ENCODE data around the gene CELF6. TPM values are rescaled to one million over a fixed set of nuclear protein-coding genes. Genes with fewer than 3 reads are reported as not detected.

The CELF6 gene
- polyA plus RNA-seq, 2 donors, result 1.0 to 1.4 TPM

GRCh38 chr15:72345280-72345679 is 25.3 kb upstream of the CELF6 start:
- no peak overlapping the region for H3K4me3 ChIP-seq (ENCODE audit: low read depth in 1 of 2, low read length in 2 of 2)
- H3K27me3 ChIP-seq (ENCODE audit: control insufficient read depth in 1 of 2, insufficient read depth in 2 of 2, low read length in 2 of 2), result no peaks in the 10 kb centered on the region
- H3K4me1 ChIP-seq (ENCODE audit: control insufficient read depth in 2 of 2, insufficient read depth in 2 of 2, low read length in 1 of 2), result no peaks in the 10 kb centered on the region
- H3K9me3 ChIP-seq (ENCODE audit: control insufficient read depth in 2 of 2, insufficient read depth in 1 of 2, low read depth in 1 of 2, low read length in 1 of 2), result no peaks in the 10 kb centered on the region
- H3K27ac ChIP-seq (ENCODE audit: low read depth in 2 of 2, low read length in 1 of 2), result no peak overlapping the region
- WGBS, 2 donors, result 82 to 86% methylated on average over 7 of the region's 7 CpGs
- H3K36me3 ChIP-seq (ENCODE audit: control insufficient read depth in 2 of 2, insufficient read depth in 2 of 2, low read length in 1 of 2), result peaks cover 7 to 29% of the 10 kb centered on the region in 2 donors

- Histone ChIP-seq H3K4me1 (ENCODE audit: control insufficient read depth in 2 of 2, insufficient read depth in 2 of 2, low read length in 1 of 2) (no peaks in the 10 kb centered on the region), H3K9me3 (ENCODE audit: control insufficient read depth in 2 of 2, insufficient read depth in 1 of 2, low read depth in 1 of 2, low read length in 1 of 2) (no peaks in the 10 kb centered on the region), H3K4me3 (ENCODE audit: low read depth in 1 of 2, low read length in 2 of 2) (no peak overlapping the region), H3K36me3 (ENCODE audit: control insufficient read depth in 2 of 2, insufficient read depth in 2 of 2, low read length in 1 of 2) (peaks cover 7 to 29% of the 10 kb centered on the region in 2 donors), H3K27ac (ENCODE audit: low read depth in 2 of 2, low read length in 1 of 2) (no peak overlapping the region), H3K27me3 (ENCODE audit: control insufficient read depth in 1 of 2, insufficient read depth in 2 of 2, low read length in 2 of 2) (no peaks in the 10 kb centered on the region)
- 81 to 89% methylated on average over 1 of the region's 1 CpG for WGBS, 2 donors
These were observed 24.6 kb upstream of the CELF6 start for GRCh38 chr15:72344602-72345001.

- Histone ChIP-seq H3K9me3 (ENCODE audit: control insufficient read depth in 2 of 2, insufficient read depth in 1 of 2, low read depth in 1 of 2, low read length in 1 of 2) (no peaks in the 10 kb centered on the region), H3K36me3 (ENCODE audit: control insufficient read depth in 2 of 2, insufficient read depth in 2 of 2, low read length in 1 of 2) (peaks cover 7 to 21% of the 10 kb centered on the region in 2 donors), H3K4me3 (ENCODE audit: low read depth in 1 of 2, low read length in 2 of 2) (no peak overlapping the region), H3K27me3 (ENCODE audit: control insufficient read depth in 1 of 2, insufficient read depth in 2 of 2, low read length in 2 of 2) (no peaks in the 10 kb centered on the region), H3K4me1 (ENCODE audit: control insufficient read depth in 2 of 2, insufficient read depth in 2 of 2, low read length in 1 of 2) (no peaks in the 10 kb centered on the region), H3K27ac (ENCODE audit: low read depth in 2 of 2, low read length in 1 of 2) (no peak overlapping the region)
- WGBS, 2 donors, result 69 to 72% methylated on average over 11 of the region's 11 CpGs
These were observed 22.4 kb upstream of the CELF6 start for GRCh38 chr15:72342385-72342784.

GRCh38 chr15:72341361-72341760 is 21.4 kb upstream of the CELF6 start:
- WGBS, 2 donors, result 82 to 83% methylated on average over 6 of the region's 6 CpGs
- peaks cover 7 to 13% of the 10 kb centered on the region in 2 donors for H3K36me3 ChIP-seq (ENCODE audit: control insufficient read depth in 2 of 2, insufficient read depth in 2 of 2, low read length in 1 of 2)
- H3K27me3 ChIP-seq (ENCODE audit: control insufficient read depth in 1 of 2, insufficient read depth in 2 of 2, low read length in 2 of 2), result no peaks in the 10 kb centered on the region
- no peaks in the 10 kb centered on the region for H3K9me3 ChIP-seq (ENCODE audit: control insufficient read depth in 2 of 2, insufficient read depth in 1 of 2, low read depth in 1 of 2, low read length in 1 of 2)
- no peaks in the 10 kb centered on the region for H3K4me1 ChIP-seq (ENCODE audit: control insufficient read depth in 2 of 2, insufficient read depth in 2 of 2, low read length in 1 of 2)
- H3K27ac ChIP-seq (ENCODE audit: low read depth in 2 of 2, low read length in 1 of 2), result no peak overlapping the region
- H3K4me3 ChIP-seq (ENCODE audit: low read depth in 1 of 2, low read length in 2 of 2), result no peak overlapping the region

GRCh38 chr15:72340366-72340765 is 20.4 kb upstream of the CELF6 start:
- no peak overlapping the region for H3K27ac ChIP-seq (ENCODE audit: low read depth in 2 of 2, low read length in 1 of 2)
- WGBS, 2 donors, result 95 to 100% methylated on average over 1 of the region's 1 CpG
- peaks cover 2 to 7% of the 10 kb centered on the region in 2 donors for H3K36me3 ChIP-seq (ENCODE audit: control insufficient read depth in 2 of 2, insufficient read depth in 2 of 2, low read length in 1 of 2)
- no peaks in the 10 kb centered on the region for H3K9me3 ChIP-seq (ENCODE audit: control insufficient read depth in 2 of 2, insufficient read depth in 1 of 2, low read depth in 1 of 2, low read length in 1 of 2)
- H3K4me1 ChIP-seq (ENCODE audit: control insufficient read depth in 2 of 2, insufficient read depth in 2 of 2, low read length in 1 of 2), result no peaks in the 10 kb centered on the region
- no peak overlapping the region for H3K4me3 ChIP-seq (ENCODE audit: low read depth in 1 of 2, low read length in 2 of 2)
- H3K27me3 ChIP-seq (ENCODE audit: control insufficient read depth in 1 of 2, insufficient read depth in 2 of 2, low read length in 2 of 2), result no peaks in the 10 kb centered on the region

- no peaks in the 10 kb centered on the region for H3K27me3 ChIP-seq (ENCODE audit: control insufficient read depth in 1 of 2, insufficient read depth in 2 of 2, low read length in 2 of 2)
These were observed 19.8 kb upstream of the CELF6 start for GRCh38 chr15:72339777-72340177.

GRCh38 chr15:72338617-72339321 is 18.8 kb upstream of the CELF6 start:
- Histone ChIP-seq H3K27me3 (ENCODE audit: control insufficient read depth in 1 of 2, insufficient read depth in 2 of 2, low read length in 2 of 2) (no peaks in the 10 kb centered on the region), H3K27ac (ENCODE audit: low read depth in 2 of 2, low read length in 1 of 2) (peak overlapping the region in 1 of 2 donors; percentile 24), H3K9me3 (ENCODE audit: control insufficient read depth in 2 of 2, insufficient read depth in 1 of 2, low read depth in 1 of 2, low read length in 1 of 2) (no peaks in the 10 kb centered on the region), H3K4me1 (ENCODE audit: control insufficient read depth in 2 of 2, insufficient read depth in 2 of 2, low read length in 1 of 2) (no peaks in the 10 kb centered on the region), H3K36me3 (ENCODE audit: control insufficient read depth in 2 of 2, insufficient read depth in 2 of 2, low read length in 1 of 2) (peaks cover 0 to under 1% of the 10 kb centered on the region in 2 donors), H3K4me3 (ENCODE audit: low read depth in 1 of 2, low read length in 2 of 2) (no peak overlapping the region)
- 77 to 80% methylated on average over 9 of the region's 9 CpGs for WGBS, 2 donors

More at GRCh38 chr15:72339777-72340177, 19.8 kb upstream of the CELF6 start:
- H3K9me3 ChIP-seq (ENCODE audit: control insufficient read depth in 2 of 2, insufficient read depth in 1 of 2, low read depth in 1 of 2, low read length in 1 of 2), result no peaks in the 10 kb centered on the region
- H3K36me3 ChIP-seq (ENCODE audit: control insufficient read depth in 2 of 2, insufficient read depth in 2 of 2, low read length in 1 of 2), result peaks cover 0 to 6% of the 10 kb centered on the region in 2 donors
- H3K27ac ChIP-seq (ENCODE audit: low read depth in 2 of 2, low read length in 1 of 2), result no peak overlapping the region
- 47 to 52% methylated on average over 3 of the region's 3 CpGs for WGBS, 2 donors
- H3K4me1 ChIP-seq (ENCODE audit: control insufficient read depth in 2 of 2, insufficient read depth in 2 of 2, low read length in 1 of 2), result no peaks in the 10 kb centered on the region
- H3K4me3 ChIP-seq (ENCODE audit: low read depth in 1 of 2, low read length in 2 of 2), result no peak overlapping the region

GRCh38 chr15:72338148-72338547 is 18.2 kb upstream of the CELF6 start:
- Histone ChIP-seq H3K36me3 (ENCODE audit: control insufficient read depth in 2 of 2, insufficient read depth in 2 of 2, low read length in 1 of 2) (no peaks in the 10 kb centered on the region), H3K27ac (ENCODE audit: low read depth in 2 of 2, low read length in 1 of 2) (no peak overlapping the region), H3K4me3 (ENCODE audit: low read depth in 1 of 2, low read length in 2 of 2) (no peak overlapping the region), H3K9me3 (ENCODE audit: control insufficient read depth in 2 of 2, insufficient read depth in 1 of 2, low read depth in 1 of 2, low read length in 1 of 2) (no peaks in the 10 kb centered on the region), H3K4me1 (ENCODE audit: control insufficient read depth in 2 of 2, insufficient read depth in 2 of 2, low read length in 1 of 2) (no peaks in the 10 kb centered on the region), H3K27me3 (ENCODE audit: control insufficient read depth in 1 of 2, insufficient read depth in 2 of 2, low read length in 2 of 2) (no peaks in the 10 kb centered on the region)
- 96 to 98% methylated on average over 2 of the region's 2 CpGs for WGBS, 2 donors

- Histone ChIP-seq H3K4me3 (ENCODE audit: low read depth in 1 of 2, low read length in 2 of 2) (no peak overlapping the region), H3K36me3 (ENCODE audit: control insufficient read depth in 2 of 2, insufficient read depth in 2 of 2, low read length in 1 of 2) (no peaks in the 10 kb centered on the region), H3K27ac (ENCODE audit: low read depth in 2 of 2, low read length in 1 of 2) (no peak overlapping the region), H3K9me3 (ENCODE audit: control insufficient read depth in 2 of 2, insufficient read depth in 1 of 2, low read depth in 1 of 2, low read length in 1 of 2) (no peaks in the 10 kb centered on the region), H3K4me1 (ENCODE audit: control insufficient read depth in 2 of 2, insufficient read depth in 2 of 2, low read length in 1 of 2) (no peaks in the 10 kb centered on the region), H3K27me3 (ENCODE audit: control insufficient read depth in 1 of 2, insufficient read depth in 2 of 2, low read length in 2 of 2) (no peaks in the 10 kb centered on the region)
- WGBS, 2 donors, result 91 to 93% methylated on average over 2 of the region's 2 CpGs
These were observed 14.9 kb upstream of the CELF6 start for GRCh38 chr15:72334842-72335241.

- WGBS, 2 donors, result 90% methylated on average over 3 of the region's 3 CpGs
- no peaks in the 10 kb centered on the region for H3K27me3 ChIP-seq (ENCODE audit: control insufficient read depth in 1 of 2, insufficient read depth in 2 of 2, low read length in 2 of 2)
- no peaks in the 10 kb centered on the region for H3K4me1 ChIP-seq (ENCODE audit: control insufficient read depth in 2 of 2, insufficient read depth in 2 of 2, low read length in 1 of 2)
- H3K9me3 ChIP-seq (ENCODE audit: control insufficient read depth in 2 of 2, insufficient read depth in 1 of 2, low read depth in 1 of 2, low read length in 1 of 2), result no peaks in the 10 kb centered on the region
- H3K27ac ChIP-seq (ENCODE audit: low read depth in 2 of 2, low read length in 1 of 2), result no peak overlapping the region
- H3K4me3 ChIP-seq (ENCODE audit: low read depth in 1 of 2, low read length in 2 of 2), result no peak overlapping the region
- H3K36me3 ChIP-seq (ENCODE audit: control insufficient read depth in 2 of 2, insufficient read depth in 2 of 2, low read length in 1 of 2), result peaks cover 0 to 2% of the 10 kb centered on the region in 2 donors
These were observed 11.1 kb upstream of the CELF6 start for GRCh38 chr15:72331021-72331420.

Measured in esophagus (tissue), 2 donors.